ENCODE results near the gene VSIR.

DNA sequence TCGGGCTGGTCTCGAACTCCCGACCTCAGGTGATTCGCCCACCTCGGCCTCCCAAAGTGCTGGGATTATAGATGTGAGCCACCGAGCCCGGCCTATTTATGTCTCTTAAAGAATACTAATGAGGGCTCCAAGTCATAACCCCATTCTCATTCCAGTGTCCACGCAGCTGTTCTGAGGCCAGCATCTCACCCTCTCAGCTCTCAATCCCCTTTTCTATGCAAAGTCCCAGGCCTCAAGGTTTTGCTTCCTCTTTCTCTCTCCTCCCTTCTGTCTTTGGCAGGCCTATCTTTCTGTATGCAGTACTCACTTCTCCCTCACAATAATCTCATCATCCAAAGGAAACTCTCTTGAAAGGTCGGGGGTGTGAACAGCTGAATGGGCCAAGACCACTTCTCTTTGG is 28.0 kb upstream of the VSIR start:
- TF ChIP-seq, protein P1, sequence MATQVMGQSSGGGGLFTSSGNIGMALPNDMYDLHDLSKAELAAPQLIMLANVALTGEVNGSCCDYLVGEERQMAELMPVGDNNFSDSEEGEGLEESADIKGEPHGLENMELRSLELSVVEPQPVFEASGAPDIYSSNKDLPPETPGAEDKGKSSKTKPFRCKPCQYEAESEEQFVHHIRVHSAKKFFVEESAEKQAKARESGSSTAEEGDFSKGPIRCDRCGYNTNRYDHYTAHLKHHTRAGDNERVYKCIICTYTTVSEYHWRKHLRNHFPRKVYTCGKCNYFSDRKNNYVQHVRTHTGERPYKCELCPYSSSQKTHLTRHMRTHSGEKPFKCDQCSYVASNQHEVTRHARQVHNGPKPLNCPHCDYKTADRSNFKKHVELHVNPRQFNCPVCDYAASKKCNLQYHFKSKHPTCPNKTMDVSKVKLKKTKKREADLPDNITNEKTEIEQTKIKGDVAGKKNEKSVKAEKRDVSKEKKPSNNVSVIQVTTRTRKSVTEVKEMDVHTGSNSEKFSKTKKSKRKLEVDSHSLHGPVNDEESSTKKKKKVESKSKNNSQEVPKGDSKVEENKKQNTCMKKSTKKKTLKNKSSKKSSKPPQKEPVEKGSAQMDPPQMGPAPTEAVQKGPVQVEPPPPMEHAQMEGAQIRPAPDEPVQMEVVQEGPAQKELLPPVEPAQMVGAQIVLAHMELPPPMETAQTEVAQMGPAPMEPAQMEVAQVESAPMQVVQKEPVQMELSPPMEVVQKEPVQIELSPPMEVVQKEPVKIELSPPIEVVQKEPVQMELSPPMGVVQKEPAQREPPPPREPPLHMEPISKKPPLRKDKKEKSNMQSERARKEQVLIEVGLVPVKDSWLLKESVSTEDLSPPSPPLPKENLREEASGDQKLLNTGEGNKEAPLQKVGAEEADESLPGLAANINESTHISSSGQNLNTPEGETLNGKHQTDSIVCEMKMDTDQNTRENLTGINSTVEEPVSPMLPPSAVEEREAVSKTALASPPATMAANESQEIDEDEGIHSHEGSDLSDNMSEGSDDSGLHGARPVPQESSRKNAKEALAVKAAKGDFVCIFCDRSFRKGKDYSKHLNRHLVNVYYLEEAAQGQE (IDR thresholded peaks at IDR 0.05; ENCODE audit: insufficient read depth in 1 of 2, low read depth in 2 of 2, low read length in 2 of 2): no peak
- no peak for TF ChIP-seq TAF1 (IDR thresholded peaks at IDR 0.05; ENCODE audit: borderline replicate concordance, insufficient read depth, low read length)
- TF ChIP-seq POLR2AphosphoS5 (IDR thresholded peaks at IDR 0.05; ENCODE audit: low read depth, low read length): no peak

Data from PFSK-1 (cell line).